ENCODE data around the gene PRDX5.
A peak's percentile ranks its signal among the peaks of the same experiment; 100 is the strongest.

Gene PRDX5

DNA sequence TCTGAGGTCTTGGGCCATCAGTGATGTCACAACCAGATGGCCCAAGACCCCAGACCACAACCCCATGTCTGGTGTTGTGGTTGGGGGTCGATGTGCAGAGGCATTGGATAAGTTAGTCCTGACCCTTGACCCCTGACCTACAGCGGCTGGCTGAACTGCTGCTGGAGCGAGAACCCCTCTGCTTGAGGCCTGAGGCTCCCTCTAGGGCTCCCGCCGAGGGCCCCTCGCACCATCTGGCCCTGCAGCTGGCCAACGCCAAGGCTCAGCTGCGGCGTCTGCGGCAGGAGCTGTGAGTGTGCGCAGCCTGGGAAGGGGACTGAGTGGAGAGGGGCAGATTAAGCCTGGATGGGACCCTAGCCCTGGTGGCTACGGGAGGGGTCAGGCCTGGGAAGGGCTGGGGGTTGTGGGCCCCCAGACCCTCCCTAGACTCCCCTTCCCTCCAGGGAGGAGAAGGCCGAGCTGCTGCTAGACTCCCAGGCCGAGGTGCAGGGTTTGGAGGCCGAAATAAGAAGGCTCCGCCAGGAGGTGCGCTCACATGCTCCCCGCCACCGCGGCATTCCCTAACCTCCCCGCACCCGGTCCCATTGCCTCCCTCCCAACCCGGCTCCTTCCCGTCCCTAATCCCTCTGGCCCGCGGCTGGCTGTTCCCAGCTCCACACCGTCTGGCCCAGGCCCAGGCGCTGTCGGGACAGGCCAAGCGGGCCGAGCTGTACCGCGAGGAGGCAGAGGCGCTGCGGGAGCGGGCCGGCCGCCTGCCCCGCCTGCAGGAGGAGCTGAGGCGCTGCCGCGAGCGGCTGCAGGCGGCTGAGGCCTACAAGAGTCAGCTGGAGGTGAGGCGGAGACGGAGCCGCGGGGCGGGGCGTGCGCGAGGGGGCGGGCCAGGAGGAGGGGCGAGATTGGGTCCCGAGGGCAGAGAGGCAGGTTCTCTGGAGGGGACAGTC is 24.2 kb downstream of the PRDX5 start:
- Mint-ChIP-seq H3K9me3 (no peaks in the 10 kb centered on the region), H3K36me3 (ENCODE audit: low read depth) (no peaks in the 10 kb centered on the region), H3K4me1 (peaks cover 7% of the 10 kb centered on the region), H3K27ac (no peak overlapping the region), H3K4me3 (peak overlapping the region; percentile 58 to 76 (median 68)), H3K27me3 (ENCODE audit: low read depth) (peaks cover 15% of the 10 kb centered on the region)
- TF ChIP-seq, protein P1, sequence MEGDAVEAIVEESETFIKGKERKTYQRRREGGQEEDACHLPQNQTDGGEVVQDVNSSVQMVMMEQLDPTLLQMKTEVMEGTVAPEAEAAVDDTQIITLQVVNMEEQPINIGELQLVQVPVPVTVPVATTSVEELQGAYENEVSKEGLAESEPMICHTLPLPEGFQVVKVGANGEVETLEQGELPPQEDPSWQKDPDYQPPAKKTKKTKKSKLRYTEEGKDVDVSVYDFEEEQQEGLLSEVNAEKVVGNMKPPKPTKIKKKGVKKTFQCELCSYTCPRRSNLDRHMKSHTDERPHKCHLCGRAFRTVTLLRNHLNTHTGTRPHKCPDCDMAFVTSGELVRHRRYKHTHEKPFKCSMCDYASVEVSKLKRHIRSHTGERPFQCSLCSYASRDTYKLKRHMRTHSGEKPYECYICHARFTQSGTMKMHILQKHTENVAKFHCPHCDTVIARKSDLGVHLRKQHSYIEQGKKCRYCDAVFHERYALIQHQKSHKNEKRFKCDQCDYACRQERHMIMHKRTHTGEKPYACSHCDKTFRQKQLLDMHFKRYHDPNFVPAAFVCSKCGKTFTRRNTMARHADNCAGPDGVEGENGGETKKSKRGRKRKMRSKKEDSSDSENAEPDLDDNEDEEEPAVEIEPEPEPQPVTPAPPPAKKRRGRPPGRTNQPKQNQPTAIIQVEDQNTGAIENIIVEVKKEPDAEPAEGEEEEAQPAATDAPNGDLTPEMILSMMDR (IDR thresholded peaks at IDR 0.05; ENCODE audit: unreplicated experiment in 3 of 3): peak; percentile 23 to 54 (median 45)

DNA sequence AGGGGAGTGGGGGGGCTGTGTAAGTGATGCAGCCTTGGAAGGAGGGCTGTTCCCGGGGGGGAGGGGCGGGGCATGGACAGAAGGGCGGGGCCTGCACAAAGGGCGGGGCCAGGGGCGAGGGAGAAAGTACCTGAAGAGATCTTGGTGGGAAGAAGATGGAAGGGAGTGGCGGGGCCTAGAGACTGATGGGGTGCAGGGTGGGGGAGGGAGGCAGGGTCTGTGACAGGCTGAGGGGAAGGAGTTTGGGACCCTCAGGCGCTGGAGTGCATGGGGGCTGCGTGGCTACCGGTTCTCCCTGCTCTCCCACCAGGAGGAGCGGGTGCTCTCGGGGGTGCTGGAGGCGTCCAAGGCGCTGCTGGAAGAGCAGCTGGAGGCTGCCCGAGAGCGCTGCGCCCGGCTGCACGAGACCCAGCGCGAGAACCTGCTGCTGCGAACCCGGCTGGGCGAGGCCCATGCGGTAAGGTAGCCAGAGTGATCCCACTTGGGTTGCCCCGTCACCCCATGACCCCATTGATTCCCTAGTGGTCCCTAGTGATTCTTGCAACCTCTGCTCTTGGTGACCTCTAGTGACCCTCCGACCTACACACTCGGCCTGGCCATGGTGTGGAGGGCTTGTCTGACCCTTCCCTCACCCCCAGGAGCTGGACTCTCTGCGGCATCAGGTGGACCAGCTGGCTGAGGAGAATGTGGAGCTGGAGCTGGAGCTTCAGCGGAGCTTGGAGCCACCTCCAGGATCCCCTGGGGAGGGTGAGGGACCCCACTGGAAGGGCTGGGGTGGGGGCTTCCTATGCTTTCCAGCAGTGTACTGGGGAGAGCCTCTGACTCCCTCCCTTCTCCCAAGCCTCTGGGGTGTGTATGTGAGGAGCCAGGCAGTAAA is 25.2 kb downstream of the PRDX5 start:
- H3K9me3 Mint-ChIP-seq: no peaks in the 10 kb centered on the region
- H3K27ac Mint-ChIP-seq: no peak overlapping the region
- peaks cover 15% of the 10 kb centered on the region for H3K27me3 Mint-ChIP-seq (ENCODE audit: low read depth)
- TF ChIP-seq, protein P1 (IDR thresholded peaks at IDR 0.05; ENCODE audit: unreplicated experiment in 3 of 3): no peak
- peak overlapping the region in 2 of 3 experiments; percentile 12 to 37 for H3K4me3 Mint-ChIP-seq
- peaks cover 7% of the 10 kb centered on the region for H3K4me1 Mint-ChIP-seq
- H3K36me3 Mint-ChIP-seq (ENCODE audit: low read depth): no peaks in the 10 kb centered on the region

DNA sequence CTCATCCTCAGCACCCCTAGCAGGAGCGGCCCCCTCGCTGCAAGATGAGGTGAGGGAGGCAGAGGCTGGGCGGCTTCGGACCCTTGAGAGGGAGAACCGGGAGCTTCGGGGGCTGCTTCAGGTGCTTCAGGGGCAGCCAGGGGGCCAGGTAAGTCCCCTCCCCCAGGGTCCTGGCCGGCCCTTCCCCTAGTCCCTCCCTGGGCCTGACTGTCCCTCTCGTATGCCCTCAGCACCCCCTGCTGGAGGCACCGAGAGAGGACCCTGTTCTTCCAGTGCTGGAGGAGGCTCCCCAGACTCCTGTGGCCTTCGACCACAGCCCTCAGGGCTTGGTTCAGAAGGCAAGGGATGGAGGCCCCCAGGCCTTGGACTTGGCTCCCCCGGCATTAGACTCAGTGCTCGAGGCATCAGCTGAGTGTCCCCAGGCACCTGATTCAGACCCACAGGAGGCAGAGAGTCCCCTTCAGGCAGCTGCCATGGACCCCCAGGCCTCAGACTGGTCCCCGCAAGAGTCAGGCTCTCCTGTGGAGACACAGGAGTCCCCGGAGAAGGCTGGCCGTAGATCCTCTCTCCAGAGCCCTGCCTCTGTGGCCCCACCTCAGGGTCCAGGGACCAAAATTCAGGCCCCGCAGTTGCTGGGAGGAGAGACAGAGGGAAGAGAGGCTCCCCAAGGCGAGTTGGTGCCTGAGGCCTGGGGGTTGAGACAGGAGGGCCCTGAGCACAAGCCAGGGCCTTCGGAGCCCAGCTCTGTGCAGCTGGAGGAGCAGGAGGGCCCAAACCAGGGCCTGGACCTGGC is 26.0 kb downstream of the PRDX5 start:
- Mint-ChIP-seq H3K4me3 (no peak overlapping the region), H3K9me3 (no peaks in the 10 kb centered on the region), H3K36me3 (ENCODE audit: low read depth) (no peaks in the 10 kb centered on the region), H3K27ac (no peak overlapping the region), H3K4me1 (peaks cover 12% of the 10 kb centered on the region), H3K27me3 (ENCODE audit: low read depth) (peaks cover 16% of the 10 kb centered on the region)
- TF ChIP-seq, protein P1 (IDR thresholded peaks at IDR 0.05; ENCODE audit: unreplicated experiment in 3 of 3): peak in 1 of 3 experiments; percentile 28

DNA sequence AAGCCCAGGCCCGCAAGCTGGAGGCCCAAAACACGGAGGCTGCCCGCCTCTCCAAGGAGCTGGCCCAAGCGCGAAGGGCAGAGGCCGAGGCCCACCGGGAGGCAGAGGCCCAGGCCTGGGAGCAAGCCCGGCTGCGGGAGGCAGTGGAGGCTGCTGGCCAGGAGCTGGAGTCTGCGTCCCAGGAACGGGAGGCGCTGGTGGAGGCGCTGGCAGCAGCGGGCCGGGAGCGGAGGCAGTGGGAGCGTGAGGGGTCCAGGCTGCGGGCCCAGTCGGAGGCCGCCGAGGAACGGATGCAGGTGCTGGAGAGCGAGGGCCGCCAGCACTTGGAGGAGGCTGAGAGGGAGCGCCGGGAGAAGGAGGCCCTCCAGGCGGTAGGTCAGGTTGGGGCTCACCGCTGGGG is 26.9 kb downstream of the PRDX5 start:
- no peaks in the 10 kb centered on the region for H3K36me3 Mint-ChIP-seq (ENCODE audit: low read depth)
- no peak overlapping the region for H3K4me3 Mint-ChIP-seq

More for the DNA sequence above, 26.9 kb downstream of the PRDX5 start:
- no peak overlapping the region for H3K27ac Mint-ChIP-seq
- no peaks in the 10 kb centered on the region for H3K9me3 Mint-ChIP-seq
- TF ChIP-seq, protein P1 (IDR thresholded peaks at IDR 0.05; ENCODE audit: unreplicated experiment in 3 of 3): no peak
- H3K27me3 Mint-ChIP-seq (ENCODE audit: low read depth): peaks cover 10% of the 10 kb centered on the region
- H3K4me1 Mint-ChIP-seq: peaks cover 12% of the 10 kb centered on the region

All from nephron (organoid).